Activated CD4-positive, alpha-beta T cell treated with anti-CD3 and anti-CD28 coated beads, Interleukin-2, Interleukin-4, amounts not matched to agents 100 ng/mL and 50 ng/mL, durations not matched to agents 16 hours and 8 hours (primary cell): ENCODE measurements around the gene MRPL3.

Experiments used
- DNase-seq: peaks from one replicate; pipeline ENCODE4 v3.0.0-alpha.2; 2020; ENCODE audit warnings: low spot score

Gene MRPL3

GRCh38 chr3:131494706-131495105 lies 8.1 kb downstream of the MRPL3 start:
- no peak for DNase-seq

GRCh38 chr3:131491775-131492174 lies 11.0 kb downstream of the MRPL3 start:
- DNase-seq: no peak

GRCh38 chr3:131491084-131491483 lies 11.7 kb downstream of the MRPL3 start:
- no peak for DNase-seq

- DNase-seq: peak; percentile 53
These were observed 16.2 kb downstream of the MRPL3 start for GRCh38 chr3:131486545-131486944.

DNA sequence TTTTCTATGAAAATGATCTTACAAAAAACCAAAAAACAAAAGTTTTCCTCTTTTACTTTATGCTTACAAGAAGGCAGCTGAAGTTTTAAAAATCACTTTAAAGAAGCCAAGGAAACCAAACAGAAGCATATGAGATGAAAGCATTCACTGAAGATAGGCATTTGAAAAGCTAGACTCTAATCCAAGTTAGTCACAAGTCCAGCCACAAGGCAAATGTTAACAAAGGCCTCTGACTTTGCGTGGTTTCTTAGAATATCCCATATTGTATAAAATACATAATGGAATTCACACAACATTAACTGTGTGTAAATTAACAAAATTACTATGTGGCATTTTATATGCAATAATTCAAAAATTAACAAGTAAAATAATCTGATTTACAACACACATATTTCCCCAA lies 17.7 kb downstream of the MRPL3 start:
- DNase-seq: no peak

DNA sequence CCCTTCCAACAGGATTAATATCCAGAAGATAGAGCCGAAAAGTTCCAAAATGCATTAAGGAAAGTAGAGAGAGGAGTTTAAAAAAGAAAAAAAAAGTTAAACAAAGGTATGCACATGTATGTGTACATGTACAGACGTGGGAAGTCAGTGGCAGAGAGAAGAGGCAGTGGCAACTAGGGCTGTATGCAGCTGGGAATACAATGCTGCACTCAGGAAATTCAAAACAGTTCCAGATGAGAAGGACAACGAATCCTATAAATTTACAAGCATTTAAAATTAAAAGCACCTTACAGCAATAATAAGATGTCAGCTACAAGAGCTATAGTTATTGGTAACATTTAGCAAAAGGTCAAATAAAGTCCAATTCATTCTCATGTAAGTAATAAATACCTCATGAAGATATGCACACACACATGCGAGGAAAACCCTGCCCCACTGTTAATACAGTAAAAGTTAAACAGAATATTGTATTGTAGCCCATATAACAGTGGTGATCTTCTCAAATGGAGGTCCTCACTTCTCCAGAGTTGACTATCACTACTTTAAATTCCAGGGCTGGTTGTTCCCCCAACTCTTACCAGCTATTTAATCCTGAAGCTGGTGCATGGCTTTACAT lies 18.2 kb downstream of the MRPL3 start:
- no peak for DNase-seq

GRCh38 chr3:131480116-131480515 lies 22.7 kb downstream of the MRPL3 start:
- no peak for DNase-seq

DNA sequence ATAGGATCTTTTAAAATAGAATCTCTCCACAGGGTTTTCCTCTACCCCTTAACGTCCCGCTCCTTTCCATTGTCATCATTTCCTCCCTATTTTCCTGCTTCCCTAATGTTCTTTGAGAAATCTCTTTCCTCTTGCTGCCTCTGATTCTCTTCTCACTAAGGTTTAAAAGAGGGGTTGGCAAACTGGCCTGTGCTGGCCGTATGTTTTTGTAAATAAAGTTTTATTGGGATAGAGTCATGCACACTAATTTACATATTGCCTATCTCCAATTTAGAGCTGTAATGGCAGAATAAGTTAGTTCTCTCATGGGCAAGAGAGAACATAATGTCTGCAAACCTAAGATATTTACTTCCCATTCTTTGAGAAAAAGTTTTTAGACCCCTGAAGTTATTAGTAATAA lies 25.0 kb downstream of the MRPL3 start:
- no peak for DNase-seq

DNA sequence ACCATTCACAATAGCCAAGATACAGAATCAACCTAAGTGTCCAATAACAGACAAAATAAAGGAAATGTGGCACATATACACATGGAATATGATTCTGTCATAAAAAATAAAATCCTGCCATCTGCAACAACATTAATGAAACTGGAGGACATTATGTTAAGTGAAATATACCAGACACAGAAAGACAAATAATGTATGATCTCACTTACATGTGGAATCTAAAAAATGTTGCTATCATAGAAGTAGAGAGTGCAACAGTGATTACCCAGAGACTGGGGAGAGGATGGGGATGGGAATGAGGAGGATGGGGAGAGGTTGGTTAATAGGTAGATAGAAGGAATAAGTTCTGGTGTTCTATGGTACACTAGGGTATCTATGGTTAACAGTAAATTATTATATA lies 28.7 kb downstream of the MRPL3 start:
- DNase-seq: no peak

DNA sequence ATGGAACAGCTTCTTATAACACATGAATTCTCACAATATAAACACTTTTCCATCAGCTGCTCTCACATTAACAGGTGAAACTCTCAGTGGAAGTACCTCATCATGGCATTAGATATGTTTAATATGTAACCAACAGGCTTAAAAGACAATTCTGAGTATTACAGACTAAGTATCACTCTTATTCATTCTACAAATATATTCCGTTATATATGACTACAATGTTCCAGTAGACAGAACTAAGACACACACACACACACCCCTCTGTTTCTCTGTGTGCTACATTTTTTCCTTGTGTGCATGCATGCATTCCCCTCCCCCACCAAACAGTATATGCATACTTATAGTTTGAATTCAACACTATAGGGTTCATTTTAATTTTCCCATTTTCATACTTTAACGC lies 32.4 kb downstream of the MRPL3 start:
- DNase-seq: no peak

- DNase-seq: no peak
These were observed 44.1 kb downstream of the MRPL3 start for GRCh38 chr3:131458653-131459052.

DNA sequence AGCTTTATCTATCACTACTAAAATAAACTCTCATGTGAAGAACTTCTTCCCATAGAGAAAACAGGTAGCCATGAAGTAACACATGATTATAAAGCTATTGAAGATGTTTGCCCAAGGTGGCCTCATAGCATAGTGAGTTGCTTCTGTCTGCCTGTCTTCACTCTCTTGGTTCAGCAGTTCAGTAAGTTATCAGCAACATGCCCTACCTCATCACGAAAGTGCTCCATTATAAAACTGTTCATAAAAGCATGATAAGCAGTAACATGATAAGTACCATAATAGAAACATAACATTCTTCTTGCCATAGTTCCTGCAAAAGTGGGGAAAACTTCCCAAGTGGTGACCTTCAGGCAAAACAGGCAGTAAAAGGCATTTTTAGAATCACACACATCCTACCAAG lies 45.6 kb downstream of the MRPL3 start:
- DNase-seq: no peak

- DNase-seq: no peak
These were observed 48.3 kb downstream of the MRPL3 start for GRCh38 chr3:131454501-131454900.

GRCh38 chr3:131453533-131453932 lies 49.2 kb downstream of the MRPL3 start:
- DNase-seq: no peak

- DNase-seq: no peak
These were observed 55.4 kb downstream of the MRPL3 start for GRCh38 chr3:131447349-131447748.

GRCh38 chr3:131444180-131444579 lies 58.6 kb downstream of the MRPL3 start:
- DNase-seq: no peak

GRCh38 chr3:131439084-131439483 lies 63.7 kb downstream of the MRPL3 start:
- no peak for DNase-seq

- no peak for DNase-seq
These were observed 67.8 kb downstream of the MRPL3 start for GRCh38 chr3:131435000-131435399.

DNA sequence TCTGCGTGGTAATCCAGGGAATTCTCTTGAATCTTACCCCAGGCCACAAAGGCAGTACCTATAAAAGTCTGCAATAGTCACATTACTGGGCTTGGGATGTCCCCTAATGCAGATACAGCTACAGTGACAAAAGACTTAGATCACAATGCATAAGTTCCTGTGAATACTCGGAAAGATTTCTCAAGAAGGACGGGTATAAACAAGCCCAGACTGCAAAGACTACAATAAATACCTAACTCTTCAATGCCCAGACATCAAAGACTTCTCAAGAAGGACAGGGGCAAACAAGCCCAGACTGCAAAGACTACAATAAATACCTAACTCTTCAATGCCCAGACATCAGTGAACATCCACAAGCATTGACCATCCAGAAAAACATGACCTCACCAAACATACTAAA lies 70.3 kb downstream of the MRPL3 start:
- DNase-seq: no peak

DNA sequence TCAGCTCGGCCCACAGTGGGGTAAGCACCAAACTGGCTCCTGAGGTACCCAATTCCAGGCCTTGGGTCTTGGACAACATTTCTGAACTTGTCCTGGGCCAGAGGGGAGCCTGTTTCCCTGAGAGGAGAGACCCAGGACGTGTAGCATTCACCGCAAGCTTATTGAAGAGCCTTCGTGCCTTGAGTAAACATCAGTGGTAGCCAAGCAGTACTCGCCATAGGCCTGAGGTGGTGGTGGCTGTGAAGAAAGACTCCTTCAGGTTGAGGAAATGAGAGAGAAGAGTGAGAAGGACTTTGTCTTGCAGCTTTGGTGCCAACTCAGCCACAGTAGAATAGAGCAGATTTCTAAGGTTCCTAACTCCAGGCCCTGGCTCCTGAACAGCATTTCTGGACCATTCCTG lies 71.0 kb downstream of the MRPL3 start:
- DNase-seq: no peak

DNA sequence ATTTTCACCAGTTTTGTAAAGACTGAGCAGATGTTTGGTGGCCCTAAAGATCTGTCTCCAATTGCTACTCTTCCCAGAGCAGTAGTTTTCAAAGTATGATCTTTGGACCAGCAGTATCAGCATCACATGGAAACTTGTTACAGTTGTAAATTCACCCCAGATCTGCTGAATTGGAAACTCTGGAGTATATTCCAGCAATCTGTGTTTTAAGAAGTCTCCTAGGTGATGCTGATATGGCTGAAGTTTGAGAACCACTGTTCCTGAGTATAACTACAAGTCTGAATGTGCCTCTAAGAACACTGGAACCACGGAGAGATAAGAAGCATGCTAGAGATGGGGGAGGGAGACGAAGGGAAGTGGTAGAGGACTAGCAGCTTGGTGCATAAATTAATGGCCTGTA lies 75.5 kb downstream of the MRPL3 start:
- no peak for DNase-seq

DNA sequence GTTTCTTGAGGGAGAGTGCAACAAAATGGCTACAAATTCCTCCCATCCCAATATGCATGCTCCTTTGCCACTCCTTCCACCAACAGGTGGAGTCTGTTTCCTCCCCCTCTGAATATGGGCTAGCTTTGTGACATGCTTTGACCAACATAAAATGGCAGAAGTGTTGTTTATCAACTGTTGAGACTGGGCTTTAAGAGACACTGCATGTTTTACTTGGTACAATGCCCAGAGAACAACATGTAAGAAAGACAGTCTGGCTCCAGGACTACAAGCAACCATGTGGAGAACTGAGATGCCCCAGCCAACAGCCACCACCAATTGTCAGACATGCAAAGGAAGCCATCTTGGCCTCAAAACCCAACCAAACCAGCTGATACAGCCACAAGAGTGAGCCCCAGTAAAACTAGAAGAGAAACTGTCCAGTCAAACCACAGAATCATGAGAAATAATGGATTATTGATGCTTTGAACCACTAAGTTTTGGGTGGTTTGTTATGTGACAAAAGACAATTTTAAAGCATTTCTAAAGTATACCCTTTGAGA lies 80.7 kb downstream of the MRPL3 start:
- no peak for DNase-seq

- DNase-seq: no peak
These were observed 81.5 kb downstream of the MRPL3 start for GRCh38 chr3:131421301-131421700.

DNA sequence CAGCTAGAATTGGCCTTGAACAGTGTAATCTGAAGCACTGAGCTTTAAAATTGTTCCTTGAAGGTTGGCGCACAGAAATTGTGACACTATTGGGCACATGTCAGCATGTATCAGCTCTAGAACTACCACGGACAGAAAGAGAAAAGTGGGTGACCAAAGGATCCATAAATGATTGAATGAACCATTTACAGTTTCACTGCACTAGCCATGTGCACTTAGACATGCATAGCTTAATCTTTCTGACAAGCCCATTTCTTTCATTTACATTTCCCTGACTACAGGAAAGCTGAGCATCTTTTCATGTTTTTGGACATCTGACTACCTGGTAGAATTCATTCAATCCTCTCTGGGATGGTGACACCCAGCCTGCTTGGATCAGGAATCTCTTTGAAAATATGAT lies 85.0 kb downstream of the MRPL3 start:
- DNase-seq: no peak
